NK-92 (cell line): ENCODE results near the gene KLHL2.
"Not testable (repeated sequence)": the region's sequence is repeated elsewhere in the genome, so short reads cannot be mapped to it uniquely, and the experiment has no call there.

Experiments
- DNase-seq: peaks from one replicate; lab custom pipeline; 2025; ENCODE audit not compliant: unreplicated experiment; lab: John Stamatoyannopoulos, UW

The KLHL2 gene

GRCh38 chr4:165207431-165208220, at the start of gene KLHL2:
Gene KLHL2 (plus strand): TSS chr4:165207561. CDS start chr4:165207877, 316 bp downstream.
- no peak for DNase-seq

- DNase-seq, result no peak
Measured at GRCh38 chr4:165158762-165159161, 48.6 kb upstream of the KLHL2 start.

- no peak for DNase-seq
Measured at GRCh38 chr4:165164257-165164656, 43.1 kb upstream of the KLHL2 start.

- DNase-seq, result not testable (repeated sequence)
Measured at GRCh38 chr4:165166872-165167271, 40.5 kb upstream of the KLHL2 start.

GRCh38 chr4:165167650-165168049, 39.7 kb upstream of the KLHL2 start:
- DNase-seq, result no peak

- no peak for DNase-seq
Measured at GRCh38 chr4:165170819-165171218, 36.5 kb upstream of the KLHL2 start.

GRCh38 chr4:165175470-165175869, 31.9 kb upstream of the KLHL2 start:
- DNase-seq, result not testable (repeated sequence)

- DNase-seq, result no peak
Measured at GRCh38 chr4:165175879-165176278, 31.5 kb upstream of the KLHL2 start.

- DNase-seq, result no peak
Measured at GRCh38 chr4:165177725-165178666, 29.4 kb upstream of the KLHL2 start.

- DNase-seq, result no peak
Measured at GRCh38 chr4:165184220-165184619, 23.1 kb upstream of the KLHL2 start.

GRCh38 chr4:165184998-165185397, 22.4 kb upstream of the KLHL2 start:
- not testable (repeated sequence) for DNase-seq

GRCh38 chr4:165185448-165185847, 21.9 kb upstream of the KLHL2 start:
- no peak for DNase-seq

GRCh38 chr4:165190591-165191347, 16.6 kb upstream of the KLHL2 start:
- DNase-seq, result no peak

GRCh38 chr4:165191348-165191656, 16.1 kb upstream of the KLHL2 start:
- no peak for DNase-seq

- no peak for DNase-seq
Measured at GRCh38 chr4:165191814-165192499, 15.4 kb upstream of the KLHL2 start.

GRCh38 chr4:165192500-165192898, 14.9 kb upstream of the KLHL2 start:
- DNase-seq, result no peak

- DNase-seq, result no peak
Measured at GRCh38 chr4:165192956-165193355, 14.4 kb upstream of the KLHL2 start.

- DNase-seq, result no peak
Measured at GRCh38 chr4:165194368-165194767, 13.0 kb upstream of the KLHL2 start.

GRCh38 chr4:165198329-165198728, 9.0 kb upstream of the KLHL2 start:
- DNase-seq, result no peak

- DNase-seq, result no peak
Measured at GRCh38 chr4:165199286-165199685, 8.1 kb upstream of the KLHL2 start.

- no peak for DNase-seq
Measured at GRCh38 chr4:165199722-165200121, 7.6 kb upstream of the KLHL2 start.
